GM23338 (cell line): Measurements from ENCODE around the gene TP53BP2. TPM values are rescaled to one million over a fixed set of nuclear protein-coding genes. Genes with fewer than 3 reads are reported as not detected.

ENCODE experiments used
- ATAC-seq: fragments of 200-7000 bp; cut with Tn5 transposase; 3 replicates; pipeline ENCODE4 v1.9.1; 2020
- DNase-seq: peaks from one replicate; pipeline ENCODE4 v3.0.0-alpha.2; 2015; ENCODE audit warnings: low spot score
- H2AFZ ChIP-seq: fragments of 200-600 bp; sonication (generic); 2 replicates; pipeline ENCODE4 v1.8.0; 2016; ENCODE audit warnings: antibody characterized with exemption, mild to moderate bottlenecking, moderate library complexity
- H3F3A ChIP-seq: fragments of 200-600 bp; sonication (generic); replicated peaks from 2 replicates; pipeline ENCODE4 v1.8.0; 2017; ENCODE audit warnings: antibody characterized with exemption, mixed run types, low read depth
- H3K27ac ChIP-seq: fragments of 200-600 bp; sonication (generic); 2 replicates; pipeline ENCODE4 v1.6.1; 2016; ENCODE audit warnings: low read depth
- H3K27me3 ChIP-seq: fragments of 200-600 bp; sonication (generic); 2 replicates; pipeline ENCODE4 v1.8.0; 2016; ENCODE audit warnings: mild to moderate bottlenecking, mixed run types, moderate library complexity; ENCODE audit not compliant: insufficient read depth
- H3K36me3 ChIP-seq: fragments of 200-600 bp; sonication (generic); 2 replicates; pipeline ENCODE4 v1.8.0; 2016; ENCODE audit warnings: mild to moderate bottlenecking; ENCODE audit not compliant: insufficient read depth
- H3K4me1 ChIP-seq: fragments of 200-600 bp; sonication (generic); 2 replicates; pipeline ENCODE4 v1.8.0; 2016; ENCODE audit warnings: mild to moderate bottlenecking, moderate library complexity; ENCODE audit not compliant: insufficient read depth
- H3K4me2 ChIP-seq: fragments of 200-600 bp; sonication (generic); 2 replicates; pipeline ENCODE4 v1.7.1; 2017; ENCODE audit warnings: mixed run types
- H3K4me3 ChIP-seq: fragments of 200-600 bp; sonication (generic); 2 replicates; pipeline ENCODE4 v1.6.1; 2016; ENCODE audit warnings: mixed run types
- H3K79me2 ChIP-seq: fragments of 200-600 bp; sonication (generic); replicated peaks from 2 replicates; pipeline ENCODE4 v1.8.0; 2017; ENCODE audit warnings: mild to moderate bottlenecking; ENCODE audit not compliant: insufficient read depth
- H3K9me2 ChIP-seq: fragments of 200-600 bp; sonication (generic); 2 replicates; pipeline ENCODE4 v1.8.0; 2017; ENCODE audit not compliant: insufficient read depth
- H4K20me1 ChIP-seq: fragments of 200-600 bp; sonication (generic); replicated peaks from 2 replicates; pipeline ENCODE4 v1.8.0; 2017; ENCODE audit warnings: mild to moderate bottlenecking; ENCODE audit not compliant: insufficient read depth
- H3K27ac Mint-ChIP-seq: 2 replicates; pipeline ENCODE4 v1.8.0; 2020; ENCODE audit warnings: inconsistent platforms, mild to moderate bottlenecking, moderate library complexity, mixed read lengths
- H3K27me3 Mint-ChIP-seq: 3 replicates; pipeline ENCODE4 v1.8.0; 2022; ENCODE audit warnings: low read depth, mild to moderate bottlenecking, moderate library complexity, mixed read lengths, inconsistent platforms; ENCODE audit not compliant: insufficient read depth, poor library complexity
- H3K36me3 Mint-ChIP-seq: 3 replicates; pipeline ENCODE4 v1.8.0; 2021; ENCODE audit warnings: low read depth, mild to moderate bottlenecking, inconsistent platforms, moderate library complexity, mixed read lengths
- H3K4me1 Mint-ChIP-seq: 3 replicates; pipeline ENCODE4 v1.8.0; 2020; ENCODE audit warnings: mild to moderate bottlenecking, inconsistent platforms, mixed read lengths
- H3K4me3 Mint-ChIP-seq: 3 replicates; pipeline ENCODE4 v1.8.0; 2021; ENCODE audit warnings: moderate library complexity, mild to moderate bottlenecking, inconsistent platforms, mixed read lengths
- H3K9me3 Mint-ChIP-seq: 3 replicates; pipeline ENCODE4 v1.8.0; 2020; ENCODE audit warnings: moderate library complexity, mild to moderate bottlenecking, inconsistent platforms, mixed read lengths
- CREB1 ChIP-seq: fragments of 250-450 bp; sonication (Bioruptor Pico); IDR thresholded peaks from 2 replicates; pipeline ENCODE4 v1.5.0; 2020; ENCODE audit warnings: low read depth, mild to moderate bottlenecking, moderate library complexity
- CTCF ChIP-seq, 2 experiments: fragments of 200-600 bp in 1 of 2; sonication (generic) in 1 of 2; conservative IDR thresholded peaks; 2 replicates each; pipeline versions ENCODE4 v1.5.1 to v1.6.1; 2016 to 2017; ENCODE audit warnings: antibody characterized with exemption in 2 of 2, low read depth in 2 of 2, mild to moderate bottlenecking in 2 of 2, moderate library complexity in 1 of 2
- ETS1 ChIP-seq: IDR thresholded peaks from 2 replicates; pipeline ENCODE4 v1.6.1; 2016; ENCODE audit warnings: antibody characterized with exemption
- EZH2 ChIP-seq: fragments of 200-600 bp; sonication (generic); IDR thresholded peaks from one replicate; pipeline ENCODE4 v1.8.0; 2017; ENCODE audit warnings: antibody characterized with exemption, mild to moderate bottlenecking, low read depth; ENCODE audit not compliant: unreplicated experiment
- EZH2phosphoT487 ChIP-seq: fragments of 200-600 bp; sonication (generic); IDR thresholded peaks from one replicate; pipeline ENCODE4 v1.8.1; 2018; ENCODE audit warnings: antibody characterized with exemption; ENCODE audit not compliant: unreplicated experiment
- JUNB ChIP-seq: IDR thresholded peaks from one replicate; pipeline ENCODE4 v1.6.1; 2016; ENCODE audit warnings: antibody characterized with exemption; ENCODE audit not compliant: unreplicated experiment
- NANOG ChIP-seq: IDR thresholded peaks from 2 replicates; pipeline ENCODE4 v1.6.1; 2016; ENCODE audit warnings: antibody characterized with exemption, borderline replicate concordance
- REST ChIP-seq: IDR thresholded peaks from one replicate; pipeline ENCODE4 v1.6.1; 2018; ENCODE audit warnings: antibody characterized with exemption; ENCODE audit not compliant: unreplicated experiment
- STAT1 ChIP-seq: IDR thresholded peaks from one replicate; pipeline ENCODE4 v1.6.1; 2016; ENCODE audit warnings: antibody characterized with exemption; ENCODE audit not compliant: unreplicated experiment
- ZNF114 ChIP-seq: fragments of 250-450 bp; sonication (Bioruptor Pico); IDR thresholded peaks from 2 replicates; pipeline ENCODE4 v1.5.0; 2020; ENCODE audit warnings: mild to moderate bottlenecking, moderate library complexity
- ZNF331 ChIP-seq: fragments of 250-450 bp; sonication (Bioruptor Pico); IDR thresholded peaks from 2 replicates; pipeline ENCODE4 v1.5.0; 2020; ENCODE audit warnings: low read depth, mild to moderate bottlenecking, moderate library complexity
- polyA plus RNA-seq: library from polyadenylated mRNA; unstranded; fragments of >200 nt; fragmentation: Nextera tagmentation; extraction: Ambion mirVana; gene quantifications from 2 replicates; pipeline ENCODE4 v1.2.1, GENCODE V29; 2016
- total RNA-seq: library from RNA; depleted of rRNA; stranded (reverse); fragments of >200 nt; shearing (Covaris generic); gene quantifications from 2 replicates; pipeline ENCODE4 v1.2.3, GENCODE V29; 2014

TP53BP2 gene
- total and polyA plus RNA-seq, 2 experiments from 2014 or later: 10.1 to 32.9 TPM

GRCh38 chr1:223840254-223840653 lies 5.5 kb downstream of the TP53BP2 start (continued):
- no peak for TF ChIP-seq CTCF (conservative IDR thresholded peaks at IDR 0.05; ENCODE audit: low read depth in 2 of 2)
- TF ChIP-seq ZNF114 (CRISPR knock-in tag): no peak
- no peak for TF ChIP-seq EZH2phosphoT487
- no peak for TF ChIP-seq EZH2
- no peak for TF ChIP-seq JUNB
- TF ChIP-seq ZNF331 (CRISPR knock-in tag): no peak
- no peak for TF ChIP-seq REST
- TF ChIP-seq NANOG: no peak
- TF ChIP-seq CREB1 (CRISPR knock-in tag): no peak

- peak overlapping the region; percentile 31; the same call in 1 of the 2 replicates for H3K4me2 ChIP-seq
- no peaks in the 10 kb centered on the region for H3K36me3 ChIP-seq
- H3K27me3 Mint-ChIP-seq: no peaks in the 10 kb centered on the region
- H3K27me3 ChIP-seq: no peaks in the 10 kb centered on the region
- peaks cover 100% of the 10 kb centered on the region for H3K79me2 ChIP-seq
- H3K27ac Mint-ChIP-seq: no peak overlapping the region
- H3K4me1 Mint-ChIP-seq: peaks cover 31% of the 10 kb centered on the region
- H3K9me2 ChIP-seq: no peaks in the 10 kb centered on the region
- no peak for TF ChIP-seq ETS1
- no peak for TF ChIP-seq EZH2phosphoT487
- no peak for TF ChIP-seq REST
- TF ChIP-seq CTCF (conservative IDR thresholded peaks at IDR 0.05; ENCODE audit: low read depth in 2 of 2): no peak
- TF ChIP-seq STAT1: no peak
- no peak for TF ChIP-seq ZNF114 (CRISPR knock-in tag)
- no peak for TF ChIP-seq EZH2
- no peak for TF ChIP-seq ZNF331 (CRISPR knock-in tag)
- DNase-seq: no peak
- no peak overlapping the region; the same call in 2 of the 3 replicates for H3K4me3 Mint-ChIP-seq
- H3K36me3 Mint-ChIP-seq: no peaks in the 10 kb centered on the region; the same call in 2 of the 3 replicates
- H3K4me1 ChIP-seq: peaks cover 49% of the 10 kb centered on the region
- no peak overlapping the region for H3K4me3 ChIP-seq
- no peak for ATAC-seq
- no peak overlapping the region for H3K27ac ChIP-seq
- H4K20me1 ChIP-seq: peaks cover 43% of the 10 kb centered on the region
- H3K9me3 Mint-ChIP-seq: no peaks in the 10 kb centered on the region
- no peak overlapping the region for H2AFZ ChIP-seq
- H3F3A ChIP-seq: no peaks in the 10 kb centered on the region
Observed at GRCh38 chr1:223838125-223838854, 7.5 kb downstream of the TP53BP2 start.
